Astrocyte (in vitro differentiated cells and primary cell): ENCODE results near the gene CKS1B. TPM values are rescaled to one million over a fixed set of nuclear protein-coding genes. Genes with fewer than 3 reads are reported as not detected.
A peak's percentile ranks its signal among the peaks of the same experiment; 100 is the strongest.
"Not testable (repeated sequence)": the region's sequence is repeated elsewhere in the genome, so short reads cannot be mapped to it uniquely, and the experiment has no call there.

Experiments
- DNase-seq: peaks from one replicate; pipeline ENCODE4 v3.0.0-alpha.2; 2010; ENCODE audit warnings: low read depth
- FAIRE-seq: peaks from 2 replicates; lab custom pipeline; 2011; peaks lifted over from hg19 to GRCh38; lab: Jason Lieb, UNC
- H2AFZ ChIP-seq: 2 replicates; pipeline ENCODE4 v1.6.0; 2012; ENCODE audit warnings: low read depth, low read length, inconsistent platforms
- H3K27ac ChIP-seq: 2 replicates; pipeline ENCODE4 v1.5.1; 2011; ENCODE audit warnings: low read depth, low read length, inconsistent platforms
- H3K27me3 ChIP-seq: 2 replicates; pipeline ENCODE4 v1.6.0; 2011; ENCODE audit warnings: low read length, inconsistent platforms; ENCODE audit not compliant: insufficient read depth
- H3K36me3 ChIP-seq: 2 replicates; pipeline ENCODE4 v1.5.1; 2011; ENCODE audit warnings: low read length, inconsistent platforms; ENCODE audit not compliant: insufficient read depth
- H3K4me1 ChIP-seq: 2 replicates; pipeline ENCODE4 v1.5.1; 2011; ENCODE audit warnings: low read length, inconsistent platforms; ENCODE audit not compliant: insufficient read depth
- H3K4me2 ChIP-seq: 2 replicates; pipeline ENCODE4 v1.6.0; 2012; ENCODE audit warnings: low read length, inconsistent platforms
- H3K4me3 ChIP-seq: 2 replicates; pipeline ENCODE4 v1.5.1; 2011; ENCODE audit warnings: low read depth, mild to moderate bottlenecking, low read length, inconsistent platforms; ENCODE audit not compliant: insufficient read depth
- H3K79me2 ChIP-seq: 2 replicates; pipeline ENCODE4 v1.6.0; 2012; ENCODE audit warnings: mild to moderate bottlenecking, low read length, inconsistent platforms; ENCODE audit not compliant: insufficient read depth
- H3K9ac ChIP-seq: 2 replicates; pipeline ENCODE4 v1.6.0; 2012; ENCODE audit warnings: mild to moderate bottlenecking, low read length, inconsistent platforms
- H3K9me3 ChIP-seq: 2 replicates; pipeline ENCODE4 v1.5.1; 2012; ENCODE audit warnings: low read depth, mild to moderate bottlenecking, low read length, inconsistent platforms; ENCODE audit not compliant: insufficient read depth
- H4K20me1 ChIP-seq: 2 replicates; pipeline ENCODE4 v1.6.0; 2012; ENCODE audit warnings: low read length, inconsistent platforms; ENCODE audit not compliant: insufficient read depth
- H3K27ac Mint-ChIP-seq: one replicate; pipeline ENCODE4 v1.8.0; 2021; ENCODE audit warnings: mild to moderate bottlenecking, mixed read lengths; ENCODE audit not compliant: unreplicated experiment
- H3K27me3 Mint-ChIP-seq: one replicate; pipeline ENCODE4 v1.8.0; 2021; ENCODE audit warnings: low read depth, mixed read lengths; ENCODE audit not compliant: unreplicated experiment
- H3K36me3 Mint-ChIP-seq: one replicate; pipeline ENCODE4 v1.8.0; 2021; ENCODE audit warnings: low read depth, mixed read lengths; ENCODE audit not compliant: unreplicated experiment
- H3K4me1 Mint-ChIP-seq: one replicate; pipeline ENCODE4 v1.8.0; 2021; ENCODE audit warnings: low read depth, mixed read lengths; ENCODE audit not compliant: unreplicated experiment
- H3K4me3 Mint-ChIP-seq: one replicate; pipeline ENCODE4 v1.8.0; 2021; ENCODE audit warnings: mild to moderate bottlenecking, moderate library complexity, mixed read lengths; ENCODE audit not compliant: unreplicated experiment
- H3K9me3 Mint-ChIP-seq: one replicate; pipeline ENCODE4 v1.8.0; 2021; ENCODE audit warnings: mild to moderate bottlenecking, mixed read lengths; ENCODE audit not compliant: unreplicated experiment
- CTCF ChIP-seq: IDR thresholded peaks from 2 replicates; pipeline ENCODE4 v1.5.1; 2011; ENCODE audit warnings: low read depth, mild to moderate bottlenecking, inconsistent platforms, low read length, moderate library complexity; ENCODE audit not compliant: insufficient read depth
- EZH2 ChIP-seq: IDR thresholded peaks from 2 replicates; pipeline ENCODE4 v1.6.1; 2012; ENCODE audit warnings: mild to moderate bottlenecking, low read length, inconsistent platforms; ENCODE audit not compliant: insufficient read depth
- total RNA-seq: library from RNA; stranded (reverse); gene quantifications from 2 replicates; pipeline ENCODE4 v1.2.1, GENCODE V29; 2021

CKS1B gene
- total RNA-seq, 1 donor from 2014 or later: 37.9 TPM

GRCh38 chr1:154974808-154975408 is 427 bp downstream of the CKS1B start:
- peak; percentile 79 for DNase-seq
- no peaks in the 10 kb centered on the region for H3K9me3 ChIP-seq
- H3K4me1 ChIP-seq: peaks cover 33% of the 10 kb centered on the region
- TF ChIP-seq CTCF (no peak), EZH2 (no peak)
- peaks cover 6% of the 10 kb centered on the region for H4K20me1 ChIP-seq
- H2AFZ ChIP-seq: peak overlapping the region; percentile 75
- no peak overlapping the region for H3K4me3 Mint-ChIP-seq
- H3K4me1 Mint-ChIP-seq: peaks cover 16% of the 10 kb centered on the region
- no peaks in the 10 kb centered on the region for H3K27me3 Mint-ChIP-seq
- no peak overlapping the region for H3K27ac Mint-ChIP-seq
- H3K36me3 ChIP-seq: peaks cover 6% of the 10 kb centered on the region
- H3K9me3 Mint-ChIP-seq: no peaks in the 10 kb centered on the region
- H3K4me2 ChIP-seq: peak overlapping the region; percentile 94
- peak overlapping the region; percentile 88 for H3K4me3 ChIP-seq
- peak overlapping the region; percentile 94 for H3K9ac ChIP-seq
- H3K79me2 ChIP-seq: peaks cover 59% of the 10 kb centered on the region
- H3K27me3 ChIP-seq: no peaks in the 10 kb centered on the region
- peaks cover 2% of the 10 kb centered on the region for H3K36me3 Mint-ChIP-seq
- H3K27ac ChIP-seq: peak overlapping the region; percentile 99
- no peak for FAIRE-seq

DNA sequence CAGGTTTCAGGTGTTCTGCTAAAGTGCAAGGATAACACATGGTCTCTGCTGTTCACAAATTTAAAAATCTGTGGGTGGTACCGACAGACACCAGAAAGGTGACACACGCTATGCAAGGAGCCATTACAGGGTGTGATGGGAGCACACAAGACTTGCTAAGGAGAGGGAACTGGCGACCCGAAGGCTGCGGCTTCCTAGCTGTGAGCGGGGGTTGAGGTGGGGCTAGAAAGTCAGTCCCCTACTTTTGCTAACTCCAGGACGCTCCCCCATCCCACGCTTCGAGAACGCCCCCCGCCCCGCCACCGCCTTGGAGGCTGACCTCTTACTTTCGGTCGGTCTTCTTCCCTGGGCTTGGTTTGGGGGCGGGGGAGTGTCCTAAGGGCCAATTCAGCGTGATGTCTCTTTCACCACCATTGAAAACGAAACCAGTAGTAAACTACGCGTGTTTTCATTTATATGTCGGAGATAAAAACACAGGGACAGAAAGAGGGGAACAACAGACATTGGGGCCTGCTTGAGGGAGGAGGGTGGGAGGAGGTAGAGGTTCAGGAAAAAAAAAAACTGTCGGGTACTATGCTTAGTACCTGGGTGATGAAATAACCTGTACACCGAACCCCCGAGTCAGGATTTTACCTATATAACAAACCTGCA is 1.1 kb downstream of the CKS1B start:
- Mint-ChIP-seq H3K4me3 (no peak overlapping the region), H3K27me3 (no peaks in the 10 kb centered on the region), H3K36me3 (peaks cover 2% of the 10 kb centered on the region), H3K9me3 (no peaks in the 10 kb centered on the region), H3K27ac (no peak overlapping the region), H3K4me1 (peaks cover 16% of the 10 kb centered on the region)
- Histone ChIP-seq H3K27ac (peak overlapping the region; percentile 99), H3K9ac (peak overlapping the region; percentile 94), H3K36me3 (peaks cover 6% of the 10 kb centered on the region), H3K79me2 (peaks cover 52% of the 10 kb centered on the region), H3K27me3 (no peaks in the 10 kb centered on the region), H4K20me1 (no peaks in the 10 kb centered on the region), H2AFZ (peak overlapping the region; percentile 75), H3K4me1 (peaks cover 33% of the 10 kb centered on the region), H3K9me3 (no peaks in the 10 kb centered on the region), H3K4me2 (peak overlapping the region; percentile 94), H3K4me3 (peak overlapping the region; percentile 88)
- TF ChIP-seq EZH2 (no peak), CTCF (no peak)
- DNase-seq (peak; percentile 34), FAIRE-seq (no peak)

DNA sequence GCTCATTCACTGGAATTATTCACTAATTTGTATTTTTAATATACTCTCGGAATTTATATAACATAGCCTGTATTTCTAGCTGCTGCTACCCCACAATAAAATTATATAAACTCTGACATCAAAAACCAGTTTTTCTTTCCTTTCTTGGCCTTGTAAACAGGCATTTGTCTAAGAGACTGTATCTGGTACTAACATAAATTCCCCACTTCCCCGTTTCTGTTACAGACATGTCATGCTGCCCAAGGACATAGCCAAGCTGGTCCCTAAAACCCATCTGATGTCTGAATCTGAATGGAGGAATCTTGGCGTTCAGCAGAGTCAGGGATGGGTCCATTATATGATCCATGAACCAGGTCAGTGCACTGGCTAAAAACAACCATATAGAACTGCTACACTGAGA is 3.3 kb downstream of the CKS1B start:
- DNase-seq, H3K4me2 ChIP-seq, H3K36me3 Mint-ChIP-seq, H3K27me3 Mint-ChIP-seq, H3K36me3 ChIP-seq, H3K27ac ChIP-seq, H3K4me3 ChIP-seq, H3K4me1 Mint-ChIP-seq, H3K9me3 Mint-ChIP-seq, H4K20me1 ChIP-seq, H3K4me3 Mint-ChIP-seq, FAIRE-seq, H3K27ac Mint-ChIP-seq, H2AFZ ChIP-seq, H3K9me3 ChIP-seq, H3K9ac ChIP-seq, H3K27me3 ChIP-seq: not testable (repeated sequence)
- peaks cover 43% of the 10 kb centered on the region for H3K79me2 ChIP-seq
- peaks cover 18% of the 10 kb centered on the region for H3K4me1 ChIP-seq
